GM12878 (cell line): ENCODE data around the gene TBC1D3C. TPM values are rescaled to one million over a fixed set of nuclear protein-coding genes. Genes with fewer than 3 reads are reported as not detected.
"Not testable (repeated sequence)": the region's sequence is repeated elsewhere in the genome, so short reads cannot be mapped to it uniquely, and the experiment has no call there.

Experiments
- ATAC-seq: fragments of 200-7000 bp; cut with Tn5 transposase; 3 replicates; pipeline ENCODE4 v1.9.1; 2020; ENCODE audit warnings: mild to moderate bottlenecking, moderate library complexity
- Bru-seq: library from RNA; stranded (reverse); fragments of 400-500 nt; gene quantifications from one replicate; lab custom pipeline; 2021; lab: Mats Ljungman, UMichigan
- BruChase-seq, 2 experiments: library from RNA; stranded (reverse); fragments of 400-500 nt; gene quantifications; one replicate each; lab custom pipeline; 2021; lab: Mats Ljungman, UMichigan
- BruUV-seq: library from RNA; stranded (reverse); fragments of 400-500 nt; replicated peaks from 2 replicates; lab custom pipeline; 2021; lab: Mats Ljungman, UMichigan
- CTCF ChIA-PET: fragments of 300-600 bp; sonication (Branson Sonifier 250); formaldehyde crosslinking; extraction: SDS; loops from one replicate; lab custom pipeline; 2021; ENCODE audit warnings: inconsistent platforms; lab: Yijun Ruan, JAX
- POLR2A ChIA-PET: fragments of 350-600 bp; formaldehyde crosslinking; extraction: SDS; loops from one replicate; lab custom pipeline; 2021; ENCODE audit warnings: inconsistent platforms; lab: Charles Lee
- RAD21 ChIA-PET: fragments of 300-600 bp; sonication (Branson Sonifier 250); formaldehyde crosslinking; loops from one replicate; lab custom pipeline; 2023; ENCODE audit warnings: antibody characterized with exemption; ENCODE audit not compliant: unreplicated experiment; lab: Charles Lee
- SMC1A ChIA-PET: fragments of 300-600 bp; sonication (Branson Sonifier 250); formaldehyde crosslinking; loops from one replicate; lab custom pipeline; 2023; ENCODE audit not compliant: unreplicated experiment, uncharacterized antibody; lab: Charles Lee
- DNase-seq: peaks from one replicate; pipeline ENCODE4 v3.0.0-alpha.2; 2011; ENCODE audit warnings: low read depth, low spot score
- FAIRE-seq: peaks from 3 replicates; lab custom pipeline; 2011; peaks lifted over from hg19 to GRCh38; lab: Jason Lieb, UNC
- H2AFZ ChIP-seq: 2 replicates; pipeline ENCODE4 v1.6.0; 2011; ENCODE audit warnings: low read depth, low read length, control low read depth; ENCODE audit not compliant: control insufficient read depth
- H3K27ac ChIP-seq: 2 replicates; pipeline ENCODE4 v1.5.1; 2011; ENCODE audit warnings: control low read depth; ENCODE audit not compliant: control insufficient read depth, insufficient read depth
- H3K27me3 ChIP-seq, 2 experiments: replicated peaks in 1 of 2; 2 replicates each; pipeline versions ENCODE4 v1.6.0 to v1.6.1; 2011; ENCODE audit warnings: low read length in 1 of 2; ENCODE audit not compliant: control insufficient read depth in 2 of 2, insufficient read depth in 2 of 2
- H3K36me3 ChIP-seq, 2 experiments: 2 replicates each; pipeline ENCODE4 v1.5.1; 2011; ENCODE audit warnings: low read length in 1 of 2; ENCODE audit not compliant: control insufficient read depth in 2 of 2, insufficient read depth in 2 of 2
- H3K4me1 ChIP-seq: 2 replicates; pipeline ENCODE4 v1.6.1; 2011; ENCODE audit warnings: mild to moderate bottlenecking, low read length, moderate library complexity, mixed read lengths; ENCODE audit not compliant: control insufficient read depth, insufficient read depth
- H3K4me2 ChIP-seq: 2 replicates; pipeline ENCODE4 v1.6.0; 2011; ENCODE audit warnings: control low read depth; ENCODE audit not compliant: control insufficient read depth, insufficient read depth
- H3K4me3 ChIP-seq: fragments of 200-600 bp; sonication (generic); 2 replicates; pipeline ENCODE4 v1.5.1; 2016
- H3K79me2 ChIP-seq: 2 replicates; pipeline ENCODE4 v1.6.0; 2011; ENCODE audit warnings: low read length; ENCODE audit not compliant: control insufficient read depth, insufficient read depth
- H3K9ac ChIP-seq: 2 replicates; pipeline ENCODE4 v1.8.0; 2011; ENCODE audit warnings: low read length, control low read depth, mixed read lengths; ENCODE audit not compliant: control insufficient read depth, insufficient read depth
- H3K9me3 ChIP-seq: replicated peaks from 3 replicates; pipeline ENCODE4 v1.5.1; 2011; ENCODE audit warnings: mild to moderate bottlenecking, low read length; ENCODE audit not compliant: control insufficient read depth, insufficient read depth
- H4K20me1 ChIP-seq: 2 replicates; pipeline ENCODE4 v1.6.0; 2011; ENCODE audit not compliant: control insufficient read depth, insufficient read depth
- WGBS: methylation state at CpG from one replicate; pipeline ENCODE4 v1.1.6; 2016; ENCODE audit warnings: low lambda C conversion rate; ENCODE audit not compliant: insufficient replicate concordance, insufficient coverage; ENCODE audit errors: missing lambda C conversion rate; 5-methylcytosine and 5-hydroxymethylcytosine counted together
- in situ Hi-C: fragments of 300-500 bp; cut with MboI; formaldehyde crosslinking; loops from 9 replicates; pipeline ENCODE4 v1.14.3; 2018; ENCODE audit warnings: mixed read lengths
- intact Hi-C: fragments of 100-400 bp; cut with micrococcal nuclease; formaldehyde crosslinking; loops from one replicate; pipeline ENCODE4 v1.14.2; 2022; ENCODE audit not compliant: unreplicated experiment
- long read RNA-seq, 2 experiments: library from polyadenylated mRNA; unstranded; transcript quantifications; one replicate each; pipeline ENCODE4 v2.0.0, GENCODE V29; 2019 to 2020
- polyA minus RNA-seq, 3 experiments: library from RNA; depleted of rRNA, polyadenylated mRNA; stranded (reverse); fragments of >200 nt; gene quantifications; 2 replicates each; pipeline ENCODE4 v1.2.3, GENCODE V29; 2011
- polyA plus RNA-seq, 11 experiments: library from polyadenylated mRNA; depleted of rRNA in 4 of 11; unstranded in 6 of 11; stranded (reverse) in 5 of 11; fragments of >200 nt; fragmentation: Nextera tagmentation in 4 of 11; fragmentation: Illumina TruSeq in 1 of 11; extraction: Ambion mirVana in 4 of 11; extraction: Trizol in 1 of 11; gene quantifications; 1 replicate in 1 of 11; 2 replicates in 10 of 11; pipeline versions ENCODE4 v1.2.1 to v1.2.3, GENCODE V29; 2011 to 2016; ENCODE audit warnings: inconsistent platforms in 2 of 11, missing spikeins in 2 of 11, low read depth in 1 of 11
- total RNA-seq, 4 experiments: library from RNA; depleted of rRNA in 3 of 4; stranded (reverse); fragments of >200 nt in 3 of 4; fragmentation: Illumina TruSeq in 1 of 4; extraction: Trizol in 1 of 4; gene quantifications; 2 replicates each; pipeline versions ENCODE4 v1.2.1 to v1.2.3, GENCODE V29; 2013 to 2021

The TBC1D3C gene
- not detected in 2 replicates for total RNA-seq (2013; cell fraction: nucleolus; rRNA removed)
- not detected in 2 replicates for total RNA-seq (2014; rRNA removed)
- not detected in 2 replicates for total RNA-seq (2014; rRNA removed; fragmentation: Illumina TruSeq; extraction: Trizol)
- not detected in 2 replicates for total RNA-seq (2021)
- polyA plus RNA-seq (2011; ENCODE audit: low read depth), result not detected
- polyA plus RNA-seq (2011; rRNA removed), result not detected in 2 replicates
- not detected in 2 replicates for polyA plus RNA-seq (2011; cell fraction: cytosol; rRNA removed)
- polyA plus RNA-seq (2011; cell fraction: nucleus; rRNA removed), result 0.16 TPM in 1 of 2 replicates, not detected in the other
- not detected in 2 replicates for polyA plus RNA-seq (2012)
- not detected in 2 replicates for polyA plus RNA-seq (2014; fragmentation: Illumina TruSeq; extraction: Trizol)
- not detected for polyA plus RNA-seq (2014; fragmentation: Nextera tagmentation; extraction: Ambion mirVana)
- not detected in 2 replicates for polyA plus RNA-seq (2014; rRNA removed)
- under 1 TPM in 1 of 2 experiments, not detected in 1; 0.09 TPM for polyA plus RNA-seq (2016; fragmentation: Nextera tagmentation; extraction: Ambion mirVana)
- polyA minus RNA-seq (2011; rRNA and poly(A)+ RNA removed), result not detected in 2 replicates
- polyA minus RNA-seq (2011; cell fraction: cytosol; rRNA and poly(A)+ RNA removed), result not detected in 2 replicates
- not detected in 2 replicates for polyA minus RNA-seq (2011; cell fraction: nucleus; rRNA and poly(A)+ RNA removed)
- not detected for Bru-seq, nascent RNA
- not detected for BruChase-seq, experiment 1, labeled RNA remaining after a 6-hour chase
- BruChase-seq, experiment 2, labeled RNA remaining after a 2-hour chase, result not detected
- long read RNA-seq, experiment 1, result 0 reads
- long read RNA-seq, experiment 2, result 0 reads

GRCh38 chr17:38068534-38068933, at the start of gene TBC1D3C:
Gene TBC1D3C (minus strand): TSS chr17:38068634. CDS start chr17:38067066, 1,568 bp downstream.
- POLR2A ChIA-PET, SMC1A ChIA-PET, H3K79me2 ChIP-seq, H3K27ac ChIP-seq, ATAC-seq, H4K20me1 ChIP-seq, FAIRE-seq, DNase-seq, H3K9ac ChIP-seq, CTCF ChIA-PET, in situ Hi-C loops, H3K9me3 ChIP-seq, H3K36me3 ChIP-seq, H3K4me1 ChIP-seq, H3K4me3 ChIP-seq, BruUV-seq, H2AFZ ChIP-seq, intact Hi-C loops, RAD21 ChIA-PET, H3K27me3 ChIP-seq, H3K4me2 ChIP-seq: not testable (repeated sequence)
- no CpG with 5 or more reads among the region's 10 CpGs for WGBS

- FAIRE-seq, H3K27ac ChIP-seq, in situ Hi-C loops, H3K27me3 ChIP-seq, H3K4me2 ChIP-seq, BruUV-seq, CTCF ChIA-PET, H4K20me1 ChIP-seq, H3K9me3 ChIP-seq, SMC1A ChIA-PET, H3K36me3 ChIP-seq, DNase-seq, RAD21 ChIA-PET, H3K79me2 ChIP-seq, POLR2A ChIA-PET, H2AFZ ChIP-seq, ATAC-seq, H3K9ac ChIP-seq, intact Hi-C loops, H3K4me3 ChIP-seq, H3K4me1 ChIP-seq: not testable (repeated sequence)
- no CpG with 5 or more reads among the region's 1 CpG for WGBS
These were observed 30.8 kb upstream of the TBC1D3C start for GRCh38 chr17:38099262-38099661.

- H3K36me3 ChIP-seq, ATAC-seq, BruUV-seq, CTCF ChIA-PET, FAIRE-seq, H3K9ac ChIP-seq, RAD21 ChIA-PET, H2AFZ ChIP-seq, H3K79me2 ChIP-seq, intact Hi-C loops, H4K20me1 ChIP-seq, DNase-seq, in situ Hi-C loops, H3K9me3 ChIP-seq, SMC1A ChIA-PET, H3K4me3 ChIP-seq, H3K27me3 ChIP-seq, H3K27ac ChIP-seq, H3K4me2 ChIP-seq, POLR2A ChIA-PET, H3K4me1 ChIP-seq: not testable (repeated sequence)
- WGBS, result no CpG with 5 or more reads among the region's 2 CpGs
These were observed 25.7 kb upstream of the TBC1D3C start for GRCh38 chr17:38094059-38094694.
